ENCODE measurements around the gene SIMC1. TPM values are rescaled to one million over a fixed set of nuclear protein-coding genes. Genes with fewer than 3 reads are reported as not detected.

The SIMC1 gene
- total RNA-seq, 4 donors from 2014 or later: 17.8 to 28.3 (median 22.0) TPM

DNA sequence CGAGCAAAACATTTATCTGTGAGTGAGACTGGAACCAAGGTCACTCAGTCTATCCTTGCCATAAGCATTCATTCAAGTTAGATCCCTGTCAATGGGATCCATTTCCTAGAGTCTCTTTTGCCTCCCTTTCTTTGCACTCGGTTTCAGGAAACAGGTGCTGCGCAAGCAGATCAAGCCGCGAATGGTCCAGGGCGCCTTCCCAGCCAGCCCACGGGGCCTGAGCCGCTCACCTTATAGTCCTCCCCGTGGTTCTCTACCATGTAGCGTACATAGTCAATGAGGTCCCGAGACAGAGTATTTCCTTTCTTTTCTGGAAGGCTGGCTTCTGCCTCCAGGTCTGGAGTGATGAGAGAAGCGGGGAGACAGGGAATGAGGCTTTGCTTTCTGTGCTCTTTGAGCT lies 146.8 kb downstream of the SIMC1 start:
- Histone ChIP-seq H3K27ac (replicated peaks in 1 of 4) (no peak overlapping the region), H3K4me1 (peaks cover 34 to 52% (median 47%) of the 10 kb centered on the region in 4 donors), H3K27me3 (no peaks in the 10 kb centered on the region), H3K36me3 (peaks cover 21 to 47% (median 43%) of the 10 kb centered on the region in 4 donors), H3K4me3 (no peak overlapping the region), H3K9me3 (no peaks in the 10 kb centered on the region)
- WGBS: 93% methylated on average over 12 of the region's 12 CpGs
- DNase-seq (ENCODE audit: extremely low spot score): no peak
- intact Hi-C loops (cut with DNase I): no loop called here
- TF ChIP-seq POLR2A (IDR thresholded peaks at IDR 0.05; ENCODE audit: low read depth) (no peak), POLR2AphosphoS5 (IDR thresholded peaks at IDR 0.05) (no peak), EP300 (IDR thresholded peaks at IDR 0.05) (no peak)
- TF ChIP-seq, protein P1, sequence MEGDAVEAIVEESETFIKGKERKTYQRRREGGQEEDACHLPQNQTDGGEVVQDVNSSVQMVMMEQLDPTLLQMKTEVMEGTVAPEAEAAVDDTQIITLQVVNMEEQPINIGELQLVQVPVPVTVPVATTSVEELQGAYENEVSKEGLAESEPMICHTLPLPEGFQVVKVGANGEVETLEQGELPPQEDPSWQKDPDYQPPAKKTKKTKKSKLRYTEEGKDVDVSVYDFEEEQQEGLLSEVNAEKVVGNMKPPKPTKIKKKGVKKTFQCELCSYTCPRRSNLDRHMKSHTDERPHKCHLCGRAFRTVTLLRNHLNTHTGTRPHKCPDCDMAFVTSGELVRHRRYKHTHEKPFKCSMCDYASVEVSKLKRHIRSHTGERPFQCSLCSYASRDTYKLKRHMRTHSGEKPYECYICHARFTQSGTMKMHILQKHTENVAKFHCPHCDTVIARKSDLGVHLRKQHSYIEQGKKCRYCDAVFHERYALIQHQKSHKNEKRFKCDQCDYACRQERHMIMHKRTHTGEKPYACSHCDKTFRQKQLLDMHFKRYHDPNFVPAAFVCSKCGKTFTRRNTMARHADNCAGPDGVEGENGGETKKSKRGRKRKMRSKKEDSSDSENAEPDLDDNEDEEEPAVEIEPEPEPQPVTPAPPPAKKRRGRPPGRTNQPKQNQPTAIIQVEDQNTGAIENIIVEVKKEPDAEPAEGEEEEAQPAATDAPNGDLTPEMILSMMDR (IDR thresholded peaks at IDR 0.05): no peak

DNA sequence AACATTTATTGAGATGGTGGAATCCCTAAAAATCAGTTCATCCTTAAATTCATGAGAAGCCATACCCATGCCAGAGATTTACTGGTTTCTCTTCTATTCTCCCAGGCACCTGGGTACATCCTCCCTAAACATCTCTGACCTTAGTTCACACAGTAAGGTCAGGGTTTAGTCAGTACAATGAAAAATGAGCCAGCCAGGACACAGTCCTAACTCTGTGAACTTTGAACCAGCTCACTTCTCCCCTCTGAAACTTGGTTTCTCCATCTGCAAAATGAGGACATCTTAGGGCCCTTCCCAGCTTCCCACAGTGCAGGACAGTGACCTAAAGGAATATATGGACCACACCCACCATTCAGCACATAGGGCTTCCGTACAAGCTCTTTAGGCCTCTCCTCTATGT lies 148.3 kb downstream of the SIMC1 start:
- DNase-seq (ENCODE audit: extremely low spot score): no peak
- TF ChIP-seq EP300 (IDR thresholded peaks at IDR 0.05) (no peak), POLR2A (IDR thresholded peaks at IDR 0.05; ENCODE audit: low read depth) (no peak), POLR2AphosphoS5 (IDR thresholded peaks at IDR 0.05) (no peak)
- TF ChIP-seq, protein P1 (IDR thresholded peaks at IDR 0.05): no peak
- no peaks in the 10 kb centered on the region for H3K27me3 ChIP-seq
- no peak overlapping the region for H3K27ac ChIP-seq (replicated peaks in 1 of 4)
- intact Hi-C loops (cut with DNase I): no loop called here
- H3K4me1 ChIP-seq: peaks cover 34 to 50% (median 42%) of the 10 kb centered on the region in 4 donors
- H3K4me3 ChIP-seq: no peak overlapping the region
- WGBS: 71% methylated on average over 1 of the region's 1 CpG
- peaks cover 28 to 62% (median 51%) of the 10 kb centered on the region in 4 donors for H3K36me3 ChIP-seq
- H3K9me3 ChIP-seq: no peaks in the 10 kb centered on the region

DNA sequence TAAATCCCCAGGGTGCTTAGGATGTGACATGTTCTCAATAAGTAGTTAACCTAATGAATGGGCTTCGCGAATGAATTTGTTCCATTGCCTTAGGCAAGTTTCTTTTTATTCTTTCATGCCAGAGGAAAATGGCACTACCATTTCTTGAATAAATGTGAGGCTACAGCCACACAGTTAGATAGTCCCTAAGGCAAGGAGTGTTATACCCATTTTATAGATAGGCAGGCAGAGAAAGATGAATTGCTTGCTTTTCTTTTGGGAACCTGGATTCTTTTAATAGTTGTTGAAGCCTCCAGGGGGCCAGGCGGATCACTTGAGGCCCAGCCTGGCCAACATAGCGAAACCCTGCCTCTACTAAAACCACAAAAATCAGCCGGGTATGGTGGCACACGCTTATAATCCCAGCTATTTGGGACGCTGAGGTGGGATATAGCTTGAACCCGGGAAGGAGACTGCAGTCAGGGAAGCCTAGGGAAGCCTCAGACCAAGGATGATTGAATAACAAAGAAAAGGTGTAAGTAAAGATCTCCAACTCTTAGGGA lies 149.2 kb downstream of the SIMC1 start:
- Histone ChIP-seq H3K4me1 (peaks cover 26 to 40% (median 33%) of the 10 kb centered on the region in 4 donors), H3K4me3 (peak overlapping the region; percentile 70 to 90 (median 76)), H3K27ac (replicated peaks in 1 of 4) (peak overlapping the region in 2 of 4 donors; percentile 95 to 96), H3K27me3 (no peaks in the 10 kb centered on the region), H3K36me3 (peaks cover 38 to 64% (median 56%) of the 10 kb centered on the region in 4 donors), H3K9me3 (no peaks in the 10 kb centered on the region)
- TF ChIP-seq POLR2AphosphoS5 (IDR thresholded peaks at IDR 0.05) (no peak), POLR2A (IDR thresholded peaks at IDR 0.05; ENCODE audit: low read depth) (no peak), EP300 (IDR thresholded peaks at IDR 0.05) (no peak)
- TF ChIP-seq, protein P1 (IDR thresholded peaks at IDR 0.05): no peak
- intact Hi-C loops (cut with DNase I): no loop called here
- 43% methylated on average over 8 of the region's 8 CpGs for WGBS
- no peak for DNase-seq (ENCODE audit: extremely low spot score)

DNA sequence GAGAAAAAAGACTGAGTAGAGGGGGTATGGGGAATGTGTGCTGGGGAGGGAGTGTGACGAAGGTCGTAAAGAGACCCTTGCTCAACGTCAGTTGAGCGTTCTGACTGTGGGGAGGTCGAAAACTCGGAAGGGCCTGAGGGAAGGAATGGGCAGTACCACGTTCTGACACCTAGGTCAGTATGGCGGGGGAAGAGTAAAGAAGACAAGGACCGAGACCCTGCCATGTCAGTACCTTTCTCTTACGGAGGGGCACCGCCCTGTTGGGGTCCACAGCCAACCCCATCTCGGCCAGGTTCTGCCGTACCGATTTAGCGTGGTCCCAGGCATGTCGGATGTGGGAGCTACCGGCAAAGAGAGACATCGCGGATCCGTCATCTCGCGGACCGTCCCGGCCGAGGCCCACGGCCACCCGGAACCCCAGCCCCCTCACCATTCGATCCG lies 149.8 kb downstream of the SIMC1 start:
- TF ChIP-seq POLR2AphosphoS5 (IDR thresholded peaks at IDR 0.05) (no peak), POLR2A (IDR thresholded peaks at IDR 0.05; ENCODE audit: low read depth) (no peak), EP300 (IDR thresholded peaks at IDR 0.05) (no peak)
- TF ChIP-seq, protein P1 (IDR thresholded peaks at IDR 0.05): no peak
- under 1% methylated on average over 17 of the region's 29 CpGs for WGBS
- H3K9me3 ChIP-seq: no peaks in the 10 kb centered on the region
- no peak for DNase-seq (ENCODE audit: extremely low spot score)
- intact Hi-C loops (cut with DNase I): no loop called here
- H3K27ac ChIP-seq (replicated peaks in 1 of 4): peak overlapping the region; percentile 92 to 96 (median 94)
- peak overlapping the region; percentile 70 to 90 (median 76) for H3K4me3 ChIP-seq
- peaks cover 40 to 65% (median 57%) of the 10 kb centered on the region in 4 donors for H3K36me3 ChIP-seq
- peaks cover 23 to 39% (median 31%) of the 10 kb centered on the region in 4 donors for H3K4me1 ChIP-seq
- H3K27me3 ChIP-seq: no peaks in the 10 kb centered on the region

All from esophagus muscularis mucosa (tissue), 4 donors.